Thyroid gland (tissue), 4 donors: ENCODE data around the gene GPR63. TPM values are rescaled to one million over a fixed set of nuclear protein-coding genes. Genes with fewer than 3 reads are reported as not detected.

Source experiments
- DNase-seq, 2 donors: peaks; one replicate each; pipeline ENCODE4 v3.0.0-alpha.2; 2019
- H3K27ac ChIP-seq, 3 donors: fragments of 200-600 bp; sonication (generic); 1 replicate in 2 of 3; 2 replicates in 1 of 3; pipeline ENCODE4 v1.5.1; 2016 to 2019; ENCODE audit warnings: mild to moderate bottlenecking in 1 of 3, moderate library complexity in 1 of 3
- H3K27me3 ChIP-seq: fragments of 200-600 bp; sonication (generic); one replicate; pipeline ENCODE4 v1.5.1; 2019
- H3K36me3 ChIP-seq, 2 donors: fragments of 200-600 bp; sonication (generic); one replicate each; pipeline ENCODE4 v1.5.1; 2016 to 2019
- H3K4me1 ChIP-seq, 2 donors: fragments of 200-600 bp; sonication (generic); one replicate each; pipeline ENCODE4 v1.5.1; 2017 to 2019
- H3K4me3 ChIP-seq, 3 donors: fragments of 200-600 bp; sonication (generic); replicated peaks in 1 of 3; 1 replicate in 2 of 3; 2 replicates in 1 of 3; pipeline ENCODE4 v1.5.1; 2016; ENCODE audit warnings: mild to moderate bottlenecking in 1 of 3
- H3K9me3 ChIP-seq: fragments of 200-600 bp; sonication (generic); one replicate; pipeline ENCODE4 v1.5.1; 2017
- CTCF ChIP-seq, 6 experiments: fragments of 200-600 bp in 3 of 6; fragments of 450-650 bp in 3 of 6; sonication (generic) in 3 of 6; IDR thresholded peaks; one replicate each; pipeline ENCODE4 v1.5.1; 2016 to 2019; ENCODE audit warnings: antibody characterized with exemption in 6 of 6, mild to moderate bottlenecking in 2 of 6, inconsistent platforms in 1 of 6, moderate library complexity in 1 of 6
- POLR2A ChIP-seq, 2 donors: fragments of 450-650 bp; IDR thresholded peaks; one replicate each; pipeline ENCODE4 v1.6.1; 2017; ENCODE audit warnings: antibody characterized with exemption in 2 of 2, mild to moderate bottlenecking in 2 of 2, moderate library complexity in 1 of 2
- WGBS, 2 donors: methylation state at CpG; one replicate each; pipeline ENCODE4 v1.1.5; 2017; 5-methylcytosine and 5-hydroxymethylcytosine counted together
- intact Hi-C: fragments of 100-400 bp; cut with DNase I; formaldehyde crosslinking; loops from one replicate; pipeline ENCODE4 v1.15.1; 2023
- total RNA-seq, 4 donors: library from RNA; depleted of rRNA; stranded (reverse); fragments of >200 nt; gene quantifications; one replicate each; pipeline ENCODE4 v1.2.3, GENCODE V29; 2016

The GPR63 gene
- total RNA-seq, 4 donors from 2014 or later = 0.88 to 2.3 (median 1.3) TPM

- Histone ChIP-seq H3K27ac (no peak overlapping the region), H3K4me1 (no peaks in the 10 kb centered on the region), H3K4me3 (no peak overlapping the region), H3K9me3 (no peaks in the 10 kb centered on the region), H3K27me3 (no peaks in the 10 kb centered on the region), H3K36me3 (no peaks in the 10 kb centered on the region)
- no peak for TF ChIP-seq CTCF (IDR thresholded peaks at IDR 0.05)
- TF ChIP-seq POLR2A (IDR thresholded peaks at IDR 0.05) = no peak
- intact Hi-C loops = no loop called here
- 95 to 98% methylated on average over 1 of the region's 1 CpG for WGBS, 2 donors
- no peak for DNase-seq
Observed at GRCh38 chr6:96826865-96827264, 10.4 kb downstream of the GPR63 start.

DNA sequence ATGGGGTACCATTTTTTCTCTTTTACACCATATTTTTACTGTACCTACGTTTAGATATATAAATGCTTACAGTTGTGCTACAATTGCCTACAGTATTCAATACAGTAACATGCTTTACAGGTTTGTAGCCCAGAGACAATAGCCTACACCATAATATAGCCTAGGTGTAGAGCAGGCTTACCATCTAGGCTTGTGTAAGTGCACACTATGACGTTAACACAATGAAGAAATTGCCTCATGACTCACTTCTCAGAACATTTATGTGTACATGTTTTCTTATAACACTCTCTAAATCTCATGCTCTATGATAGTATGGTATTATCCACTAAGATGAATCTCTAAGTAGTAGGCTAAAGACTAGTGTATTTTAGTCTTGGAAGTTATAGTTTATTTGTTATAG, 13.5 kb downstream of the GPR63 start:
- Histone ChIP-seq H3K4me3 (no peak overlapping the region), H3K36me3 (no peaks in the 10 kb centered on the region), H3K9me3 (no peaks in the 10 kb centered on the region), H3K4me1 (no peaks in the 10 kb centered on the region), H3K27ac (no peak overlapping the region), H3K27me3 (no peaks in the 10 kb centered on the region)
- no peak for TF ChIP-seq CTCF (IDR thresholded peaks at IDR 0.05)
- 84 to 89% methylated on average over 2 of the region's 2 CpGs for WGBS, 2 donors
- DNase-seq = no peak
- intact Hi-C loops = no loop called here

DNA sequence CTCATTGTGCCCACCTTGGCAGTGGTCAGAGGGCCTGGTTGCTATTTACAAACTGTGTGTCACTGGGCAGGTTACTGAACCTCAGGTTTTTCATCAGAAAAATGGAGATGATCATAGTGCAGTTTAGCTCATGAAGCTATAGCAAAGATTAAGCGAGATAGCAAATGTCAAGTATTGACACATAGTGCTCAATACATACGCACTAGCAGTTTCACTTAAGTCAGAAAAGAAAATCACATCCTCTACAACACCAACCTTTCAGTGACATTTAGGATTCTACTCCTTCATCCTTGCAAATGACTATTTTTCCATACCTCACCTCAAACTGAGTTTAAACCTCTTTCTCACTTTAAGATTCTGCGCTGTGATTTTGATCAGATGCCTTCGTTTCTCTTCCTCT, 16.2 kb downstream of the GPR63 start:
- Histone ChIP-seq H3K4me1 (peaks cover 4 to 8% of the 10 kb centered on the region in 2 donors), H3K4me3 (no peak overlapping the region), H3K27me3 (no peaks in the 10 kb centered on the region), H3K9me3 (no peaks in the 10 kb centered on the region), H3K36me3 (no peaks in the 10 kb centered on the region), H3K27ac (no peak overlapping the region)
- TF ChIP-seq CTCF (IDR thresholded peaks at IDR 0.05) = no peak
- no peak for TF ChIP-seq POLR2A (IDR thresholded peaks at IDR 0.05)
- DNase-seq = no peak
- intact Hi-C loops = no loop called here
- 95 to 98% methylated on average over 4 of the region's 4 CpGs for WGBS, 2 donors

- no peaks in the 10 kb centered on the region for H3K9me3 ChIP-seq
- WGBS, 2 donors = 13 to 26% methylated on average over 5 of the region's 5 CpGs
- H3K4me3 ChIP-seq = no peak overlapping the region
- DNase-seq = no peak
- peaks cover 4 to 8% of the 10 kb centered on the region in 2 donors for H3K4me1 ChIP-seq
- H3K36me3 ChIP-seq = no peaks in the 10 kb centered on the region
- TF ChIP-seq POLR2A (IDR thresholded peaks at IDR 0.05) (no peak), CTCF (IDR thresholded peaks at IDR 0.05) (no peak)
- no peaks in the 10 kb centered on the region for H3K27me3 ChIP-seq
- no peak overlapping the region for H3K27ac ChIP-seq
- intact Hi-C loops = no loop called here
Observed at GRCh38 chr6:96816301-96816817, 20.9 kb downstream of the GPR63 start.

DNA sequence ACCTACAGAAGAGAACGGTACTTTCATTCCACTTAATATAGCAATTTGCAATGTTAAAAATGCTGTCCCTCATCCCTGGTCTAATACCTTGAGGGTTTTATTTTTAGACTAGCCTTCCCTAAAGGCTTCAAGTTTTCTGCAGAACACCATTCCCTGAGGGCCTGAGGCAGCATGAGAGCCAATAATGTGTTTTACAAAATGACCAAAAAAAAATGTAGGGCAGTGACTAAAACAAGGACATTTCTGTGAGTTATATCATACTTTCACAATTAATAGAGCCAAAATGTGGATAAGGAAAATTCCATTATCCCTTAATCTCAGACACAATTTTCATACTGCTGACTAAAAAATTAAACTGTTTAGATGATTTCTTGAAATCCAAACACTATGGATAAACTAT, 22.7 kb downstream of the GPR63 start:
- TF ChIP-seq CTCF (IDR thresholded peaks at IDR 0.05) (no peak), POLR2A (IDR thresholded peaks at IDR 0.05) (no peak)
- Histone ChIP-seq H3K27me3 (no peaks in the 10 kb centered on the region), H3K9me3 (no peaks in the 10 kb centered on the region), H3K27ac (no peak overlapping the region), H3K36me3 (no peaks in the 10 kb centered on the region), H3K4me3 (no peak overlapping the region), H3K4me1 (peaks cover 4 to 8% of the 10 kb centered on the region in 2 donors)
- intact Hi-C loops = no loop called here
- WGBS, 2 donors = 89 to 93% methylated on average over 1 of the region's 1 CpG
- DNase-seq = no peak
